Prostate gland (tissue), 2 donors: ENCODE results near the gene PEF1.

ENCODE experiments used
- CTCF ChIP-seq, 4 experiments: fragments of 200-600 bp in 2 of 4; fragments of 450-650 bp in 2 of 4; sonication (generic) in 2 of 4; IDR thresholded peaks; 1 replicate in 3 of 4; 2 replicates in 1 of 4; pipeline ENCODE4 v1.5.1; 2016 to 2019; ENCODE audit warnings: antibody characterized with exemption in 4 of 4, mild to moderate bottlenecking in 2 of 4, moderate library complexity in 2 of 4
- POLR2A ChIP-seq: fragments of 450-650 bp; IDR thresholded peaks from one replicate; pipeline ENCODE4 v1.6.1; 2016; ENCODE audit warnings: antibody characterized with exemption, mild to moderate bottlenecking

GRCh38 chr1:31643976-31644559, 608 bp downstream of the PEF1 start:
- TF ChIP-seq POLR2A (no peak), CTCF (IDR thresholded peaks at IDR 0.05) (no peak)
